NB4 (cell line): Measurements from ENCODE around the gene CCDC88C.
A peak's percentile ranks its signal among the peaks of the same experiment; 100 is the strongest.

Source experiments
- DNase-seq: peaks from one replicate; pipeline ENCODE4 v3.0.0; 2010; ENCODE audit warnings: low read depth
- H3K4me3 ChIP-seq: one replicate; pipeline ENCODE4 v1.5.1; 2011; ENCODE audit warnings: mild to moderate bottlenecking, low read depth, low read length, moderate library complexity
- CTCF ChIP-seq: IDR thresholded peaks from one replicate; pipeline ENCODE4 v1.5.1; 2012; ENCODE audit warnings: low read depth, low read length
- MAX ChIP-seq: IDR thresholded peaks from 2 replicates; pipeline ENCODE4 v1.6.1; 2011; ENCODE audit warnings: low read depth, low read length
- MYC ChIP-seq: IDR thresholded peaks from 2 replicates; pipeline ENCODE4 v1.6.1; 2011; ENCODE audit warnings: low read depth, low read length
- POLR2A ChIP-seq: IDR thresholded peaks from 2 replicates; pipeline ENCODE4 v1.6.1; 2011; ENCODE audit warnings: mild to moderate bottlenecking; ENCODE audit not compliant: insufficient read length; ENCODE audit errors: extremely low read depth

CCDC88C gene

GRCh38 chr14:91258011-91258618 is 159.5 kb downstream of the CCDC88C start:
- no peak for TF ChIP-seq CTCF
- TF ChIP-seq MYC, result no peak
- TF ChIP-seq POLR2A, result no peak
- TF ChIP-seq MAX, result no peak
- DNase-seq, result no peak

GRCh38 chr14:91257328-91258010 is 160.2 kb downstream of the CCDC88C start:
- no peak overlapping the region for H3K4me3 ChIP-seq
- DNase-seq, result no peak
- TF ChIP-seq POLR2A, result no peak
- no peak for TF ChIP-seq MAX
- TF ChIP-seq MYC, result no peak
- no peak for TF ChIP-seq CTCF

More at GRCh38 chr14:91258011-91258618, 159.5 kb downstream of the CCDC88C start:
- no peak overlapping the region for H3K4me3 ChIP-seq

GRCh38 chr14:91256661-91257060 is 161.0 kb downstream of the CCDC88C start:
- no peak for DNase-seq
- no peak for TF ChIP-seq MAX
- H3K4me3 ChIP-seq, result no peak overlapping the region

GRCh38 chr14:91255026-91255695 is 162.5 kb downstream of the CCDC88C start:
- no peak overlapping the region for H3K4me3 ChIP-seq
- TF ChIP-seq MAX (no peak), POLR2A (no peak), MYC (no peak)
- no peak for DNase-seq

- no peak overlapping the region for H3K4me3 ChIP-seq
- TF ChIP-seq POLR2A, result no peak
- TF ChIP-seq CTCF, result no peak
- TF ChIP-seq MAX, result no peak
- no peak for TF ChIP-seq MYC
- DNase-seq, result peak; percentile 71
Measured at GRCh38 chr14:91254461-91254860, 163.2 kb downstream of the CCDC88C start.

GRCh38 chr14:91253795-91254323 is 163.8 kb downstream of the CCDC88C start:
- H3K4me3 ChIP-seq, result peak overlapping the region; percentile 18
- TF ChIP-seq POLR2A, result no peak
- no peak for TF ChIP-seq CTCF
- no peak for TF ChIP-seq MYC
- no peak for TF ChIP-seq MAX
- peak; percentile 49 for DNase-seq
